DLD1 (cell line): ENCODE results near the gene MIEF1.
"Not testable (repeated sequence)": the region's sequence is repeated elsewhere in the genome, so short reads cannot be mapped to it uniquely, and the experiment has no call there.

ENCODE experiments used
- in situ Hi-C: cut with HindIII; loops from 2 replicates; pipeline ENCODE4 v1.10.0; 2017; ENCODE audit warnings: low sequenced_read_pairs

Gene MIEF1

GRCh38 chr22:39488563-39489083 is 13.5 kb upstream of the MIEF1 start:
- in situ Hi-C loops, result loop anchor here (25.0 kb wide), 1 partner anchor 126 kb away; no protein-coding TSS in a partner anchor

DNA sequence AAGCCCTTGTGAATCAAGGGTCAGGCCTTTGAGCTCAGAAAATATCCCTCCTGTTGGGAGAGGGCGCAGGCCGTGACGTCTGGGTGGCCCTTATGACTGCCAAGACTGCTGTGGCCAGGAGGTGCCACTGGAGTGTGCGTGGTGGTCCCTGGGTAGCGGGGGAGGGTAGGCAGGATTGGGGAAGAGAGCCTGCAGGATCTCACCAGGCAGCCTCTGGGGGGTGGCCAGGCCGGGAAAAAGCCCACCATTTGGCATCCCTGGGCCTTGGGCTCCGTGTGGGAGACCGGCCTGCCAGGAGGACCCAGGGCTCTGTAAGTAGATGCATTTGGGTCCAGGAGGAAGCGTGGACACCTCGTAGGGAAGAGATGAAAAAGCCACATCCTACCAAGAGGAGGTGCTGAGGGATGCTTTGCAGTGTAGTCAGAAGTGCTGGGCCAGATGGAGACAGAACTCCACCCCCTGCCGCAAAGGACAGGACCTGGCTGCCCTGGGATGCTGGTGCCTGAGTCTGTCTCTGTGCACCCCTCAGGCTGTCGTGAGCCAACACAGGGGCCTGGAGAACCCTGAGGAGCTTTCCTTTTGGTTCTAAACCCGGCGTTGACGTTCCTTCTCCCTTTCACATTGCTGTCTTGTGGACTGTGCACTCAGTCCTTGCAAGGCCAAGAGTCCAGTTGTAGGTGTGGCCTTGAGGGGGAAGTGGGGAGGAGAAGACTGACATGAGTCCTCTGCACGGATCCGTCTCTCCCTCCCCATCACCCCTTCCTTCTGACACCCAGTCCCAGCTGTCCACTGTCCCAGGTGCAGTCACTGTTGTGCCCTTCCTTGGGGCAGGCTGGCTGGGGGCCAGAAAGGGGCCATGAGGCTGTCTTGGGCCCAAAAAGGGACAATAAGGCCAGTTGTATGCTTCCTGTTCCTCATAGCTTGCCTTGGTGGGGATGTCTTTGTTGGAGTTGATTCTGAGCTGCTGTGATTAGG is 12.7 kb upstream of the MIEF1 start:
- in situ Hi-C loops, result loop anchor here (25.0 kb wide), 1 partner anchor 127 kb away; no protein-coding TSS in a partner anchor

DNA sequence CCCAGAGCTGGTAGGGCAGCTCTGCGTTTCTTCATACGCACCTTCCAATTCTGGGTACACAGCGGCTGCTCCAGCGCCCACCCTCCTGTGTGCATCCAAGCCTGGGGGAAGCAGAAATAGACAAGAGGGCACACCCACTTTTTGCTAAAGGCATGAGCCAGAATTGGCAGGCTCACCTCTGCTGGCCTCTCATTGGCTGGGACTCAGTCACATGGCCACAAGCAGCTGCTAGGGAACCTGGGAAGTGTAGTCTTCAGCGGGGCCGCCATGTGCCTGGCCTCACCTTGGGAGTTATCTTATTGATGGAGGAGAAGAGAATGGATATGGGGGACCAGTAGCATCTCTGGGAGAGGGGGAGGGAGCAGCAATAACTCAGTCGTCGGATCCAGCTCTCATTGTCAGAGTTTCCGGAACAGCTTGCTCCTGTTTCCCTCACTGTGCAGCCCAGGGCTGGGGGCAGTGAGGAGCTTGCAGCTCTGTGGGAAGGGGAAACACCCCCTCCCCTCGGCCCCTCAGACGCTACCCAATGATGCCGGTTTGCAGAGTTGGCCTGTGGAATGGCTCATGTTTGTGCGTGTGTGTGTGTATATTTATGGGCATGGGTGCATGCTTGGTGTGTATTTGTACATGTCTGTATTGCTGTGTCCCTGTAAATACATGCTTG is 11.8 kb upstream of the MIEF1 start:
- in situ Hi-C loops, result loop anchor here (25.0 kb wide), 1 partner anchor 128 kb away; no protein-coding TSS in a partner anchor

DNA sequence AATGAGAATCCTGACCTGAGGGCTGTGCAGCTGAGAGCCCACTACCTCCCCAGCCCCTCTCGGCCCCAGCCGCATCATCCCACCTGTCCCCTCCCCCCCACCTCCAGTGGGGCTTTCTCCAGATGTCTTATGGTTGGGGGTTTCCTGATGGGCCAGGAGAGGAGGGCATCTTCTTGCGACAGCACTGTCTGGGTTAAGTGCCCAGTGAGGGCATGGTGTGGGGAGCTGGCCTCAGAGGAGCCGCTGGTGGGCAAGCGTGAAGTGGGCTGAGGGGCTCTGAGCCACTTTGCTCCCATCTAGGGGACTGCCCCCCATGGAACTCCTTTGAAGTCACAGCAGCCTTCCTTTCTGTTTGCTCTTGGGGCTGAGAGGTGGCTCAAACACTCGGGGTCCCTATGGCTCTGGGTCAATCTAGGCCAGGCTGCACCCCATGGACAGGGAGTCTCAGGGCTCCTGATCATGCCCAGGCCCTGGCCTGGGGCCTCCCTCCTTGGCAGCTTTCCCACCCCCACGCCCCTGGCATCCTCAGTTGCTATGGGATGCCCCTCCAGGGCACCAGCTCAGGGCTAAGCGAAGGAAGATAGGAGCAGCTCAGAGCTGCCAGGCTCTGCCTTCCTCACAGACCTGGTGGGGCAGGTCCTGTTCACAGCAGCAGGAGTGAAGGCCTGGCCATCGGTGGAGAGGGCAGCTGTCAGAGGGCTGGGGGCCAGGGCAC is 11.0 kb upstream of the MIEF1 start:
- in situ Hi-C loops, result loop anchor here (25.0 kb wide), 1 partner anchor 129 kb away; no protein-coding TSS in a partner anchor

DNA sequence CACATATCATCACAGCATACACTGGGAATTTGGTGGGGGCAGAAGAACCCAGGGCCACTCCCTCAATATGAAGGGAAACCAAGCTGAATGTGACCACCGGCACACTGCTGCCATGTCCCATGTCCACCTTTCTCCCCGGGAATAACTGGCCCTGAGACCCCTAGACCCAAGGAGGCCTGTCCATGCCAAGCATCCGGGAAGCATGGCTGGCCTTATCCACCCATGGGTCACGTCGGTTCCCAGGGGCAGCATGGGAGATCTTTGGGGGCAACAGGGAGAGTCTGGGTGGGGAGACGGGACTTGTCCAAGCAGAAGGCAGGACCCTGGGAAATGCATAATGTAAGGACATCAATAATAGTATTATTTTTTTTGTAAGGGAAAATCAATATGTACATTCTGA is 10.4 kb upstream of the MIEF1 start:
- in situ Hi-C loops, result loop anchor here (25.0 kb wide), 1 partner anchor 129 kb away; no protein-coding TSS in a partner anchor

DNA sequence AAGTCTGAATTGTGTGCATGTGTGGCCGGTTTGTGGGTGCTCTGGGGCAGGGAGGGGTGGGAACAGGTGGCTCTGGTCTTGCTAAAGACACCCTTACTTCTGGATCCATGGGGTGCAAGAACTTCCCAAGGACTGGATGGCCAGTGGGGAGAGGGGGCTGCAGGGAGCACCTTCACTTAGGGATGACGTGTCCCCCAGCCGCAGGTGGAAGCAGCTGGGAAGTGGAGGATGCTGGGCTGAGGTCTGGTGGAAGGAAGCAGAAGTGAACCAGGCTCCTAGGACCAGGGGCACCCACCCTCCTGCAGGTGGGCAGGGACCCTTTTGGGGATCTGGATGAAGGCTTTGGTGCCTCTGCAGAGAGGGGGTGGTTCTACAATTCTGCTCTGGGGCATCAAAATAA is 9.9 kb upstream of the MIEF1 start:
- in situ Hi-C loops, result loop anchor here (25.0 kb wide), 1 partner anchor 130 kb away; no protein-coding TSS in a partner anchor

GRCh38 chr22:39493759-39494158 is 8.3 kb upstream of the MIEF1 start:
- in situ Hi-C loops, result loop anchor here (25.0 kb wide), 1 partner anchor 131 kb away; no protein-coding TSS in a partner anchor

DNA sequence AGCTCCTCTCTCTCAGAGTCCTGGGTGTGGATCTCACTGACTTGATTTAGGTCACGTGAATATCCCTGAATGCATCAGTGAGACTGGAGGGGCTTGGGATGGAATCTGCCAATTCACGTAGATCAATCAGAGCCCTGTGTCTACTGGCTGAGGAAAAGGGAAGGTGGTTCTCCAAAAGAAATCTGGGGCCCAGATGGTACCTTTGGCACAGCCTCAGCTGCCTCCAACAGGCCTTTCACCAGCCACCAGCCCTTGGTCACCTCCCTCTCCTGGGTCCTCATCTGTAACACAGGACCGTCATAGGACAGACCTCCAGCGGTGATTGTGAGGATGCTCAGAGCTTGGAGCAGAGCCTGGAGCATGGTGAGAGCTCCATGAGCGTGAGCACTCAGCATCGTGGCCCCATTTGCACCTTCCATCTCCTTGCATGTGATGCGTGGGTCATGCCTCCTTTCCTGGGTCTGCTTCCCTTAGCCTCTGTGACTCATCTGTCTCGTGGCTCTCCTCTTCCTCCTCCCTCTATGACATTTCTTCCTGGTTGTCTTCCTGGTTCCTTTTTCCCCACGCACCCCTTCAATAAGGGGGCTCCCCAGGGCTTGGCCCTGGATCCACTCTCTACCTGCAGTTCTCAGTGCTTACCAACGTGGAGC is 7.5 kb upstream of the MIEF1 start:
- in situ Hi-C loops, result loop anchor here (25.0 kb wide), 1 partner anchor 132 kb away; no protein-coding TSS in a partner anchor

DNA sequence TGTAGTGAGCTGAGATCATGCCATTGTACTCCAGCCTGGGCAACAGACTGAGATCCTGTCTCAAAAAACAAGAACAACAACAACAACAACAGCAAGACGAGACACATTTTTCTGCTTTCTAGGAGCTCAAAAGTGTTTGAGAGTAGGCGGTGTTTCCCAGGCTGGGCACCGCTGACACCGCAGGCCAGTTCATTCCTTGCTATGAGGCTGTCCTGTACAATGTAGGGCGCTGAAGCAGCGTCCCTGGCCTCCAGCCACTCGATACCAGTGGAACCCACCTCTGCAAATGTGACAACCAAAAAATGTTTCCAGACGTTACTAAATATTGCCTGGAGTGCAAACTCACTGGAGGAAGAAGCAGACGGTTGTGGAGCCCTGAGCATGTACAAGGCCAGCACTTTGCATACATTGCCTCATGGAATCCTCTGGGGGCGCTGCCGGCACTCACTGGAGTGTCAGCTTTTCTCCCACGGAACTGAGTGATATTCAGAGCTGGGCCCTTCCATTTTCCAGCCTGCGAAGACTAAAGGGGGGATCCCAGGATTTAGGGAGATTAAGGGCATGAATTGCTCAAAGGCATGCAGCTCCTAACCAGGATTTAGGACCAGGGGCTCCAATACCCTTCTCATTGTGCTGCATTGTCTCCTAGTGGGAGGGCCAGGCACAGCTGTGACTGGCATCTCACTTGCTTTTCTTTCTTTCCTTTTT is 5.8 kb upstream of the MIEF1 start:
- in situ Hi-C loops, result loop anchor here (25.0 kb wide), 1 partner anchor 134 kb away; no protein-coding TSS in a partner anchor

GRCh38 chr22:39497429-39497828 is 4.7 kb upstream of the MIEF1 start:
- in situ Hi-C loops, result loop anchor here (25.0 kb wide), 1 partner anchor 135 kb away; no protein-coding TSS in a partner anchor

DNA sequence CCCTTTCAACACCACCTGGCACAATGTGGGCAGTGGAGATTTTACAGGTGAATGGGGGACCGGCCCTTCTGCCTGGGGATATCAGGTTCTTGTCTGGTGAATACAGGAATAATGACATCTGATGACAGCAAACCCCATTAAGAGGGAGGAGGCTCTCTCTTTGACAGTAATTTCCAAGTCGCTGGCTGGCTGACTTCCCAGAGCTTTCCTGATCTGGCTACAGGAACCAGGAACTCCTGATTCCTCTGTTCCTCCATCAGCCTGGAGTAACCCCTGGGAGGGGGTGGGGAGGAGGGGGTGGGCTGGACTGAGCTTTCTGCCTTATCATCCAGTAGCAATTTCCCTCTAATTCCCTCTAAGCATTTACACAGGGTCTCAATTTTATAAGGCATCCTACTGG is 3.7 kb upstream of the MIEF1 start:
- in situ Hi-C loops, result loop anchor here (25.0 kb wide), 1 partner anchor 136 kb away; no protein-coding TSS in a partner anchor

- in situ Hi-C loops, result loop anchor here (25.0 kb wide), 1 partner anchor 137 kb away; no protein-coding TSS in a partner anchor
Observed at GRCh38 chr22:39498802-39499201, 3.3 kb upstream of the MIEF1 start.

DNA sequence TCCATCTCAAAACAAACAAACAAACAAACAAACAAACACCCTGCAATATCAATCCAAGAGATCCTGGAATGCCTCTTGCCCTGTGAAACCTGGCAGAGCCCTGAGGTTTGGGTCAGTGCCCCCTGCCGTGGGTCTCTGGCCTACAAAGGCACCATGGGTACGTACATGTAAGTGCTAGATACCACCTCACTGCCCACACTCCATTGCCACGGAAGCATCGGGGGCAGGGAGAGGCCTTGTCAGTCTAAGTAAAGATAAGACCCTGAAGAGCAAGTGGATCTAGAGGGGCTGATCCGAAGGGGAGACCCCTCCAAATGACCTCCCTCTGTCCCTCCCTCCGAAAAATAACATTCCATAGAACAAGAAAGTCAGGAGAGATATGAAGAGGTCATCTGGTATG is 2.0 kb upstream of the MIEF1 start:
- in situ Hi-C loops, result no loop called here

- in situ Hi-C loops, result no loop called here
Observed at GRCh38 chr22:39501644-39502108, 414 bp upstream of the MIEF1 start.

DNA sequence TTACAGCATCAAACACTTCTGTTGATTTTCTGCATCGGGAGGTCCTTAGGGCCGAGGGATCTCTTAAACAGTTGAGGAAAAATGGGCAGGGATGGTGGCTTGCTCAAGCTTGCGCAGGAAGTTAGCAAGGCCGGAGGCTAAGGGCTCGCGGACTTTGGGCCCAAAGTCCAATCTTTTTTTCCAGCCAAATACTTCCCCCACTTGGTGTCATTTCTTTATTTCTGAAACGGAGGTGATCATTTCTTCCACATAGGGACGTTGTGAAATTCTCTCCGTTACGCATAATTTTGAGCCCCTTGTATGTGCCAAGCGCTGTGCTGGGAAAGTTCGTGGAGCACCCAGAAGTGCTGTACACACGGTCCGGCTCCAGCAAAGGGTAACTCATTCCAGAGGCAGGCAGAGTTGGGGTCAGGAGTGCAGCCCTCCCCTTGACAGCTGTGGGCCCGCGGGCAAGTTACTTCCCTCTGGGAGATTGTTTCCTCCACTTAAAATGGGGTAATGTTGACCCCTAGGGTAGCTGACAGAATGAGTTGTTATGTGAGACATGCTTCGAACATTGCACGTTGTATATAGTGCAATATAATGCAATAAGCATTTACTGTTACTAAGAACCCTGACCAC is 809 bp downstream of the MIEF1 start:
- in situ Hi-C loops, result no loop called here

- in situ Hi-C loops, result no loop called here
Observed at GRCh38 chr22:39503630-39504029, 1.5 kb downstream of the MIEF1 start.

DNA sequence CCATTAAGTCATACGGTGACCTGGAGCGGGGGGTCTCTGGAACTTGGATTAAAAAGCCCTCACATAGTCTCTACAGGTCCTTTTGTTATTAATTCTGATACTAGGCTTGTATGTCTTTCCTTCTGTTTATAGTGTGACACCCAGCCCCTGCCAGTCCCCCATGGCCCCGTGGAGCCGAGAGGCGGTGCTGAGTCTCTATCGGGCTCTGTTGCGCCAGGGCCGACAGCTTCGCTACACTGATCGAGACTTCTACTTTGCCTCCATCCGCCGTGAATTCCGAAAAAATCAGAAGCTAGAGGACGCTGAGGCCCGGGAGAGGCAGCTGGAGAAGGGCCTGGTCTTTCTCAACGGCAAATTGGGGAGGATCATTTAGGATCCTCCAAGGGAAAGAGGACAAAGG is 2.0 kb downstream of the MIEF1 start:
- in situ Hi-C loops, result no loop called here

- in situ Hi-C loops, result not testable (repeated sequence)
Observed at GRCh38 chr22:39507021-39507420, 4.9 kb downstream of the MIEF1 start.

- in situ Hi-C loops, result no loop called here
Observed at GRCh38 chr22:39508393-39508792, 6.3 kb downstream of the MIEF1 start.
